COLO668 (cell line): ENCODE data around the gene COASY.
"Not testable (repeated sequence)": the region's sequence is repeated elsewhere in the genome, so short reads cannot be mapped to it uniquely, and the experiment has no call there.

Experiments used
- DNase-seq: peaks from one replicate; lab custom pipeline; 2025; ENCODE audit not compliant: unreplicated experiment; lab: John Stamatoyannopoulos, UW

The COASY gene

DNA sequence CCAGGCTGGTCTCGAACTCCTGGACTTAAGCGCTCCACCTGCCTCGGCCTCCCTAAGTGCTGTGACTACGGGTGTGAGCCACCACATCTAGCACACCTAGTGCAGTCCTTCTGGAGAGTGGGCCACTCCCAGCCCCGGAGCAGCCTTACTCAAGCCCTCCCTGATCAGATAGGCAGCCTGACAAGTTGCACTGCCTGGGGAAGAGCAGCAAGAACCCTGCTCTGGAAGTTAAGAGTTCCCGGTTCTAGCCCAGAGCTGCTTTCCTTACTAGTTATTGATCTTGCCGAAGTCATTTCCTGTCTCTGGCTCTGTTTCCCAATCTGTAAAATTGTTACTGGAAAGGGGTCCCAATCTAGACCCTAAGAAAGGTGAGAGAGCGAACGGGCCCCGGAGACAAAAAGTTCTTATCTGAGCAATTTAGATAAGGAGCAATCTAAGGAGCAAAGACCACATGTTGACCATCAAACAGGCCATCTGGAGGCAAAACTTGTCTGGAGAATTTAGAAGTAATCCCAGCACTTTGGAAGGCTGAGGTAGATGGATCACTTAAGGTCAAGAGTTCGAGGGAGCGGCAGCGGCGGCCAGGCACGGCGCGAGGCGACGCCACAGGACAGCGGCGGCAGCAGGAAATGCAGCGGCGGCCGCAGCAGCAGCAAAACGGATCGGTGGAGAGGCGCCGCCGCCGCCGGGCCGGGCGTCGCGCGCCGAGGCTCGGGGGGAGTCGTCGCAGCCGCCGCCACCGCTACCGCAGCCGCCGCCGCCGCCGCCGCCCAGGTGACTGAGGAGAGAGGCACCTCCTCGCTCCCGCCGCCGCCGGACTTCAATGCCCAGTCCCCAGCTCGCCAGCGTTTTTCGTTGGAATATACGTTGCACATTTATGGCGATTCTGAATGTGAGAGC lies 30.2 kb upstream of the COASY start:
- DNase-seq: peak; percentile 69

DNA sequence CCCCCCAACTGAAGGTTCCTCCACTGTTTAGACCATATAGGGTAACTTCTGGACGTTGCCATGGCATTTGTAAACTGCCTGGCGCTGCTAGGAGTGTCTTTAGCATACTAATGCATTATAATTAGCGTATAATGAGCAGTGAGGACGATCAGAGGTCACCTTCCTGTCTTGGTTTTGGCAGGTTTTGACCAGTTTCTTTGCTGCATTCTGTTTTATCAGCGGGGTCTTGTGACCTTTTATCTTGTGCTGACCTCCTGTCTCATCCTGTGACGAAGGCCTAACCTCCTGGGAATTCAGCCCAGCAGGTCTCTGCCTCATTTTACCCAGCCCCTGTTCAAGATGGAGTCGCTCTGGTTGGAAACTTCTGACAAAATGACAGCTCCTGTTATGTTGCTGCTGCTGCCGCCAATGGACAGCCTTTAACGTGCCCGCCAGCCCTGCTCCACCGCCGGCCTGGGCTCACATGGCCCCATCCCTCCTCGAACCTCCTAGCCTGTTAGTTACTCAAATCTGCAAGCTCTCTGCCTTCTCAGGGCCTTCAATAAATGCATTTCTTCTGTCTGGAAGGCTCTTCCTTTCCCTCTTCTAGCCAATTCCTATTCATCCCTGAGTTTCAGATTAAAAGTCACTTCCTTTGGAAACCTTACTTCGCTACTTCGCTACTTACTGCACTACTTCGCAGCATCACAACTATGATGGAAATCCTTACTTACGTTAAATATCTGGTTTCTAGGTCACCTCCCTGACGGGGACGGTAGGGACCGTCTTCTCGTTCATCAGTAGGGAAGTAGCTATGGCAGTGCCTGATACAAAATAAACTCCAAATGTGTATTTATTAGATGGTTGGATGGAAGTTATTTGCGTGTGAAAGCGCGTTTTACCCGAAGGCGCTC lies 26.5 kb upstream of the COASY start:
- peak; percentile 5 for DNase-seq

DNA sequence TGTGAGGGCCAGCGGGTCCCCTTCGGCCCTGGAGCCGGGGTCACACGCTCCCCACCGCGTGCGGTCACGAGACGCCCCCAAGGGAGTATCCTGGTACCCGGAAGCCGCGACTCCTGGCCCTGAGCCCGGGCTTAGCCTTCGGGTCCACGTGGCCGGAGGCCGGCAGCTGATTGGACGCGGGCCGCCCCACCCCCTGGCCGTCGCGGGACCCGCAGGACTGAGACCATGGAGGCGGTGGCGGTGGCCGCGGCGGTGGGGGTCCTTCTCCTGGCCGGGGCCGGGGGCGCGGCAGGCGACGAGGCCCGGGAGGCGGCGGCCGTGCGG lies 25.9 kb upstream of the COASY start, which contains the start of gene NAGLU:
NAGLU (plus strand) TSS at position 194 of the 324 bp plus-strand sequence; CDS start at position 226, 32 bp downstream.
- peak; percentile 92 for DNase-seq

DNA sequence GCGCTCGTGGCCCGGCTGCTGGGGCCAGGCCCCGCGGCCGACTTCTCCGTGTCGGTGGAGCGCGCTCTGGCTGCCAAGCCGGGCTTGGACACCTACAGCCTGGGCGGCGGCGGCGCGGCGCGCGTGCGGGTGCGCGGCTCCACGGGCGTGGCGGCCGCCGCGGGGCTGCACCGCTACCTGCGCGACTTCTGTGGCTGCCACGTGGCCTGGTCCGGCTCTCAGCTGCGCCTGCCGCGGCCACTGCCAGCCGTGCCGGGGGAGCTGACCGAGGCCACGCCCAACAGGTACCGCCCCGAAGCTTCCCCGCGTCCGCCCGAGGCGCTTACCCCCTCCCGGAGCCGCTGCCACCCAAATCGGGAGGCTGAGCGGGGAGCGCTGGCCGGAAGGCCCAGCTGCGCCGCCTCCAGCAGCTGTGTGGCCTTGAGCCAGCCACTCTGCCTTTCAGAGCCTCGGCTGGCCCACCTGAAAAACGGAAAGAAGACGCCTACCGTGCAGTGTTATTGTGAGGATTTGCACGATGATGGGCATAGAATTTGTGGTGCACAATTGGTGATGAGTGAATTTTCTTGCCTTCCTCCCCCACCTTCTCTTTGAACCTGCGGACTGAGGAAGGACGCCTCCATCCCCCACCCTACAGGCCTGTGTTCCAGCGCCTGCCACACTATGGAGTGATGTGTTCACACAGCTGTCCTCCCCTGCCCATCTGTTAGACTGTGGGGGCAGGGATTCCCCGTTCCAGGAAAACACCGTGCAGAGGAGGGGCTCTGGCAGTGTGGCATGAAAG lies 25.4 kb upstream of the COASY start:
- DNase-seq: peak; percentile 90

DNA sequence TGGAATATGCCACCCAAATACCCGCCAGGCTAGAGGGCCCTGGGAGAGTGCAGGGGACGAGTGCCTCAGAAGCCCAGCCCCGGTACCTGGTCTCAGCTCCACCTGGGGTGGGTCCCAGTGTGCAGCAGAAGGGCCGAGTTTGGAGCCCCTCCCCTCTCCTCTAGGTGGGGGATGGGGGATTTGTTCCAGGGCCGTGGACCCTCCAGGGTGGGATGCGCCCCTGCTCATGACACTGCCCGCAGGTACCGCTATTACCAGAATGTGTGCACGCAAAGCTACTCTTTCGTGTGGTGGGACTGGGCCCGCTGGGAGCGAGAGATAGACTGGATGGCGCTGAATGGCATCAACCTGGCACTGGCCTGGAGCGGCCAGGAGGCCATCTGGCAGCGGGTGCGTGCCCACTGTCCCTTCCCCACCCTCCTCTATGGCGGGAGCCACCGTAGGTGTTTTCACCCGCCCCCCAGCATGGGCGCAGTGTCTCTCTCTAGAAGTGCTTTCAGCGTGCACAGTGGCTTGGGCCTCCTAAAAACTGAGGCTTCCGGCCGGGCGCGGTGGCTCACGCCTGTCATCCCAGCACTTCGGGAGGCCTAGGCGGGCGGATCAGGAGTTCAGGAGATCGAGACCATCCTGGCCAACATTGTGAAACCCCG lies 24.7 kb upstream of the COASY start:
- DNase-seq: no peak

DNA sequence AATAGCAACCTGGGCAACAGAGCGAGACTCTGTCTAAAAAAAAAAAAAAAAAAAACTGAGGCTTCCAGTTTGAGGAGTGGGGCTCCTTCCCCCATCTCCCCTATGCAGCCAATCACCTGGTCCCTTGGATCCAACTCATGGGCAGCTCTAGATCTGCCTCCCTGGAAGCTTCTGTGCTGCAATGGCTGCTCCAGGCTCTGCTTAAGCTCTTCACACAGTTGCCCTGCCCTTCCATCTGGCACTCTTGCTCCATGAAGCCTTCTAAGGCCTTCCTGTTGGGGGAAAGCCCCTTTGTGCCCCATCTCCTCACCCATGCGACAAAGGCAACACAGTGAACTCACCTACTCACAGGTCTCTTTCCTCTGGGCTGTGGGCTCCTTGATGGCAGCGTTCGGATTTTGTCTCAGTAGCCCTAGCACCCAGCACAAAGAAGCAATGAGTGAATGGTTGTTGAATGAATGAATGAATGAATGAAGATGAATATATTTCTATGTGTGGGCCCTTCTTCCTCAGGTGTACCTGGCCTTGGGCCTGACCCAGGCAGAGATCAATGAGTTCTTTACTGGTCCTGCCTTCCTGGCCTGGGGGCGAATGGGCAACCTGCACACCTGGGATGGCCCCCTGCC lies 24.0 kb upstream of the COASY start:
- no peak for DNase-seq

DNA sequence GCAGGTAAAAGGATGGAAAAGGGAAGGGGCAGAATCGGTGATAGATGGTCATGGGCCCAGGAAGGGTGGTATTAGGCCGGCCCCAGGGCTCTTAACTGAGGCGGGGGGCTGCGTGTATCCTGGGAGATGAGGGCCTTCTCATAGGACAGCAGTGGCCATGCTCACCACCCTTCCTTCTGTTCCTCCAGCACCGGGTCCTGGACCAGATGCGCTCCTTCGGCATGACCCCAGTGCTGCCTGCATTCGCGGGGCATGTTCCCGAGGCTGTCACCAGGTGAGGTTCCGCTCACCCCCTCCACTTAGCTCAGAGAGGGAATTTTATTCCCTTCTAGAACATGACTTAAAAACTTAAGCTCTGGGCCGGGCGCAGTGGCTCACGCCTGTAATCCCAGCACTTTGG lies 23.5 kb upstream of the COASY start:
- no peak for DNase-seq

DNA sequence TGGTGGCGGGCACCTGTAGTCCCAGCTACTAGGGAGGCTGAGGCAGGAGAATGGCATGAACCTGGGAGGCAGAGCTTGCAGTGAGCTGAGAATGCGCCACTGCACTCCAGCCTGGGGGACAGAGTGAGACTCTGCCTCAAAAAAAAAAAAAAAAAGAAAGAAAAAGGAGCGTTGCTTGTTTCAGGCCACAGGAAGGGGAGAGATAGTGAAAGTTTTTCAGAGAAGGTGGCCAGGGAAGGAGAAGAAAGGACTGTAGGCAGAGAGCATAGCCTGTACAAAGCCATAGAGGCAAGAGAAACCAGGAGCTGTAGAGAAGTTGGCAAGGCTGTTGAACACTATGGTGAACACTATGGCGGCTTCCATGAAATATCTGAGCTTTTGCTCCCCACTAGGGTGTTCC lies 21.4 kb upstream of the COASY start:
- not testable (repeated sequence) for DNase-seq

DNA sequence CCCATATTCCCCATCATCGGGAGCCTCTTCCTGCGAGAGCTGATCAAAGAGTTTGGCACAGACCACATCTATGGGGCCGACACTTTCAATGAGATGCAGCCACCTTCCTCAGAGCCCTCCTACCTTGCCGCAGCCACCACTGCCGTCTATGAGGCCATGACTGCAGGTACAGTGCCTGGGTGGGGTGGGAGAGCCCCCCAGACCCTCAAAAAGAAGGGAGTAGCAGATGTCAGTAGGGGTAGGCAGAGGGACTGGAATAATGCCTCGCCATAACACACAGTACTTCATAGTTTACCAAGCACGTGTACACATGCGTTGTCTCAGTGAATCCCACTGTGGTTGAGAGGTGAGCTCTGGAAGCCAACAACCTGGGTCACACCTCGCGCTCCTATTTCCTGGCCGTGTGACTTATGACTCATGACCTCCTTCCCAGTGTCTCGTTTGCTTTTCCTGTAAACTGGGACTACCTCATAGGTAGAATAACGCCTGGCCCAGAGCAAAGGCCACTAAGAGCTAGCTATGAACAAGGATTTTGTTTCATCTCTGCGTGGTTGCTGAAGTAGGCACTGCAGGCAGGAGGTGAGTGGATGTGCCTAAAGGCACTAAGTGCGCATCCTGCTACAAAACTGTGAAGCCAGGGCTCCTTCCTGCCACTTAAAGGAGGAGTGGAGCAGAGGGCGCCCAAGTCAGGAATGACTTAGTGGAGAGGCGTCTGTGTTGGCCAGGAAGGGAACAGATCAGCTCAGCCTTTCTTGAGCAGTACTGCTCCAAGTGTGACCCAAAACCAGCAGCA lies 20.7 kb upstream of the COASY start:
- no peak for DNase-seq

DNA sequence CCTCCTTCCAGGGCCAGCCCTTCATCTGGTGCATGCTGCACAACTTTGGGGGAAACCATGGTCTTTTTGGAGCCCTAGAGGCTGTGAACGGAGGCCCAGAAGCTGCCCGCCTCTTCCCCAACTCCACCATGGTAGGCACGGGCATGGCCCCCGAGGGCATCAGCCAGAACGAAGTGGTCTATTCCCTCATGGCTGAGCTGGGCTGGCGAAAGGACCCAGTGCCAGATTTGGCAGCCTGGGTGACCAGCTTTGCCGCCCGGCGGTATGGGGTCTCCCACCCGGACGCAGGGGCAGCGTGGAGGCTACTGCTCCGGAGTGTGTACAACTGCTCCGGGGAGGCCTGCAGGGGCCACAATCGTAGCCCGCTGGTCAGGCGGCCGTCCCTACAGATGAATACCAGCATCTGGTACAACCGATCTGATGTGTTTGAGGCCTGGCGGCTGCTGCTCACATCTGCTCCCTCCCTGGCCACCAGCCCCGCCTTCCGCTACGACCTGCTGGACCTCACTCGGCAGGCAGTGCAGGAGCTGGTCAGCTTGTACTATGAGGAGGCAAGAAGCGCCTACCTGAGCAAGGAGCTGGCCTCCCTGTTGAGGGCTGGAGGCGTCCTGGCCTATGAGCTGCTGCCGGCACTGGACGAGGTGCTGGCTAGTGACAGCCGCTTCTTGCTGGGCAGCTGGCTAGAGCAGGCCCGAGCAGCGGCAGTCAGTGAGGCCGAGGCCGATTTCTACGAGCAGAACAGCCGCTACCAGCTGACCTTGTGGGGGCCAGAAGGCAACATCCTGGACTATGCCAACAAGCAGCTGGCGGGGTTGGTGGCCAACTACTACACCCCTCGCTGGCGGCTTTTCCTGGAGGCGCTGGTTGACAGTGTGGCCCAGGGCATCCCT lies 18.5 kb upstream of the COASY start:
- DNase-seq: no peak

DNA sequence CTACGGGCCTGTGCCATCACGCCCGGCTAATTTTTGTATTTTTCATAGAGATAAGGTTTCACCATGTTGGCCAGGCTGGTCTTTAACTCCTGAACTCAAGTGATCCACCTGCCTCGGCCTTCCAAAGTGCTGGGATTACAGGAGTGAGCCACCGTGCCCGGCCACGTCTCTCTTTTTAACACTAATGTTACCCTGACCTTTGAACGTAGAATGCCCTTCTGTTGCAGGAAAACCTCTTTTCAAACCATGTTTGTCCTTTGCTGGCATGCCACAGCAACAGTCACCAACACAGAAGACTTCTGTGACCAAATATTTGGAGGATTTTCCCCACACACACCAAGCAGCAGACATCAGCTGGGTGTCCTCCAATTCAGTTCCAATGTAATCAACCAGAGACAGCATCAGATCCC lies 17.1 kb upstream of the COASY start:
- DNase-seq: no peak

DNA sequence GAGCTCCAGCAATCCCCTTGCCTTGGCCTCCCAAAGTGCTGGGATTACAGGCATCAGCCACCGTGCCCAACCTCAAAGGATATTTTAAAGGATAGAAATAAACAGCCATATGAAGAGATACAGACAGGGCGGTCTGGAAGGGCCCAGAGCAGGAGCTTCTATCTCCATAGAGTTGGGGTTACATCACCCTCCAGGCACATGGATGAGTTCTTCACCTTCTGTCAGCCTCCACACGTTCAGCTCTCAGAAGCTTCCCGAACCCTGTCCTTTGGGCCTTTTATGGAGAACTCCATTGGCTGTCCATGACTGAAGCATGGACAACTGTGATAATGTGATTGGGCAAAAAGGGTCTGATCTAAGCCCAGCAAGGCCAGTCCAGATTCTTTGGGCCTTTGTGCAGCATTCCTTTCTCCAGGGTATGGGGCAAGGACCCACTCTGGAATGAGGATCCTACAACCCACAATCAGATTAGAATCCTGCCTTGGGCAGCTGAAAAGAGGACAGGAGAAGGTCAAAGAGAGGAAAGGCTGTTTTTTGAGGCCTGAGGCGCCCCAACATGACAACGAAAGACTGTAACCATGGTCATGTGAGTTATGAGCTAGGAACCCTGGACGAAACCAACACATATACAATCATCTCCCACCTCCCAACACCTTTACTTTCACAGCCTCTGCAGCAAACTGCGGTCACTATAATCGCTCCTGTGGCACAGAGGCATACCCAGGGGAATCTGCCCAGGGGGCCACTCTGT lies 16.0 kb upstream of the COASY start:
- not testable (repeated sequence) for DNase-seq

DNA sequence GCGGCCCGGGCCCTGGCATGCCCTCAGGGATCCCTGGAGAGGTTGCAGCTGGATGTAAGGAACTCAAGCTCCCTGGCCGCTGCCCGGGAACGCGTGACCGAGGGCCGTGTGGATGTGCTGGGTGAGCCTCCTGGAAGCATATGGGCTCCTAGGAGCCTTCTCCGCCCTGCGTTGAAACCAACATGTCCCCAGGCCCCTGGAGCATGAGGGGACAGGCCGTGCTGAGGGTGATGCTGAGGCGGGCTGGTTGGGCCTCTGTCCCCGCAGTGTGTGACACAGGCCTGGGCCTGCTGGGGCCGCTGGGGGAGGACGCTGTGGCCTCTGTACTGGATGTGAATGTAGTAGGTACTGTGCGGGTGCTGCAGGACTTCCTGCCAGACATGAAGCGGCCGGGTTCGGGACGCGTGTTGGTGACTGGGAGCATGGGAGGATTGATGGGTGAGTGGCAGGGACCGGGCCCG lies 14.9 kb upstream of the COASY start:
- DNase-seq: peak; percentile 5

DNA sequence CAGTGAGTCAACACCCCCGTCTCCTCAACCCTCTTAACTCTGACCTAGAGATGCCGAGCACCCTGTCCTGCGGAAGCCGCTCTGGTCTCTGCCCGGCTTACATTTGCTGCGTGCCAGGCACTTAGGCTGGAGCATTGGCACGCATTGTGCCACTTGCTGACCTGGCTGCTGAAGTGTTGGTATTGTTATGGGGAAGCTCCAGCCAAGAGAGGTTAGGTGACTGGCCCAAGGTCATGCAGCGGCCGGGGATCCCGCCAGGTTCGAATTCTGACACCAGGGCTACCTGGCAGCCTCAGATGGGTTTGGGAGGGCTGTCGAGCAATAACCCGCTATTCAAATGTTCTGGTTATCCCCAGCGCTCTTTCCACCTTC lies 14.3 kb upstream of the COASY start:
- no peak for DNase-seq

DNA sequence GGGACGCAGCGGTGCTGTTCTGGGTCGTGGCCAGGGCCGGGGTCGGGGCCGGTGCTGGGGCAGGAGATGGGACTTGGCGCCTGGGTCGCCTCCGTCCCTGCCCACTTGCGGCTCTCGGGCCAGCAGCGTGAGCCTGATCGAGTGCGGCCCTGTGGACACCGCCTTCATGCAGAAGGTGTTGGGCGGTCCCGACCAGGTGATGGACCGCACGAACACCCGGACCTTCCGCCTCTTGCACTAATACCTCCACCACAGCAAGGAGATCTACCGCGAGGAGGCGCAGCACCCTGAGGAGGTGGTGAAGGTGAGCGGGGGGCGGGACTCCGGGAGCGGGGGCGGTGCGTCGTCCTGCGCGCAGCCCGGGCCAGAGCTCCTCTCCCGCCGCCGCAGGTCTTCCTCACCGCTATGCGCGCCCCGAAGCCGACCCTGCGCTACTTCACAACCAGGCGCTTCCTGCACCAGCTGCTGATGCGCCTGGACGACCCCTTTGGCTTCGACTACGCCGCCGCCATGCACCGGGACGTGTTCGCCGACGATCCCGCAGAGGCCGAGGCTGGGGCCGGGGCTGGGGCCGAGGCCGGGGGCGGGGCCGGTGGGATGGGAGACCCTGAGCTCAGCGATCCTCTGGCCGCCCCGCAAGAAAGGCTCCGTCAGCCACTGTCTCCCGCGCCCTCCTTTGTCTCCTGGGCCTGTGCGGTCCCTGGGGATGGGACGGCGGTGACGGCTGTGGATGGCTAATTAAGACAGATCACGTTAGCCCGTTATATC lies 13.7 kb upstream of the COASY start:
- peak; percentile 75 for DNase-seq

DNA sequence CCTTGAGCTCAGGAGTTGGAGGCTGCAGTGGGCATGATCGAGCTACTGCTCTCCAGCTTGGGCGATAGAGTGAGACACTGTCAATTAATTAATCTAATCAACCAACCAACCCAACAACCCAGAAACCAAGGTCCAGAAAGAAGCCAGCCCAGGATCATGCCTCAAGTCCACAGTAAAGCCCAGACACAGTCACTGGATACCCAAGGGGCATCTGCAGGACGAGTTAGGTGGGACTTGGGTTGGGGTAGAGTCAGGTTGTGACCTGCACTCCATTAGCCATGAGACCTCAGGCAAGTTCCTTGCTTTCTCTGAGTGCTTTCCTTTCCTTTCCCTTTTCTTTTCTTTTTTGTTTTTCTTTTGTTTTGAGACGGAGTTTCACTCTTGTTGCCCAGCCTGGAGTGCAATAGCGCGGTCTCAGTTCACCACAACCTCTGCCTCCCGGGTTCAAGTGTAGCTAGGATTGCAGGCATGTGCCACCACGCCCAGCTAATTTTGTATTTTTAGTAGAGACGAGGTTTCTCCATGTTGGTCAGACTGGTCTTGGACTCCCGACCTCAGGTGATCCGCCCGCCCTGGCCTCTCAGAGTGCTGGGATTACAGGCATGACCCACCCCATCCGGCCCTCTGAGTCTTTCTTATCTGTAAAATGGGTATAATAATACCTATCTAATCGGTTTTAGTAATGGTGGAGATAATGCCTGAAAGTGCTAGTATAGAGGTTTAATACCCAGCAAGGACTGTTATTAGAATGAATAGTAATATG lies 12.8 kb upstream of the COASY start:
- DNase-seq: no peak
